Stimulated activated effector memory CD8-positive, alpha-beta T cell treated with anti-CD3 and anti-CD28 coated beads, Interleukin-12 subunit alpha, Interleukin-12 subunit beta, amount 100 ng/mL, for 72 hours (primary cell): Measurements from ENCODE around the gene AKT3.

Experiments
- ATAC-seq: fragments of 150-1000 bp; cut with Tn5 transposase; 2 replicates; pipeline ENCODE4 v1.10.0; 2021
- DNase-seq, 2 donors: peaks; one replicate each; pipeline ENCODE4 v3.0.0; 2021 to 2022; ENCODE audit warnings: low spot score in 2 of 2
- H3K27ac Mint-ChIP-seq: one replicate; pipeline ENCODE4 v1.8.0; 2022; ENCODE audit warnings: mild to moderate bottlenecking, mixed read lengths
- H3K36me3 Mint-ChIP-seq: one replicate; pipeline ENCODE4 v1.8.0; 2022; ENCODE audit warnings: mild to moderate bottlenecking, mixed read lengths
- H3K4me1 Mint-ChIP-seq: one replicate; pipeline ENCODE4 v1.8.0; 2022; ENCODE audit warnings: mixed read lengths
- H3K4me3 Mint-ChIP-seq: one replicate; pipeline ENCODE4 v1.8.0; 2022; ENCODE audit warnings: mild to moderate bottlenecking, mixed read lengths
- H3K9me3 Mint-ChIP-seq: one replicate; pipeline ENCODE4 v1.8.0; 2022; ENCODE audit warnings: mixed read lengths

The AKT3 gene

DNA sequence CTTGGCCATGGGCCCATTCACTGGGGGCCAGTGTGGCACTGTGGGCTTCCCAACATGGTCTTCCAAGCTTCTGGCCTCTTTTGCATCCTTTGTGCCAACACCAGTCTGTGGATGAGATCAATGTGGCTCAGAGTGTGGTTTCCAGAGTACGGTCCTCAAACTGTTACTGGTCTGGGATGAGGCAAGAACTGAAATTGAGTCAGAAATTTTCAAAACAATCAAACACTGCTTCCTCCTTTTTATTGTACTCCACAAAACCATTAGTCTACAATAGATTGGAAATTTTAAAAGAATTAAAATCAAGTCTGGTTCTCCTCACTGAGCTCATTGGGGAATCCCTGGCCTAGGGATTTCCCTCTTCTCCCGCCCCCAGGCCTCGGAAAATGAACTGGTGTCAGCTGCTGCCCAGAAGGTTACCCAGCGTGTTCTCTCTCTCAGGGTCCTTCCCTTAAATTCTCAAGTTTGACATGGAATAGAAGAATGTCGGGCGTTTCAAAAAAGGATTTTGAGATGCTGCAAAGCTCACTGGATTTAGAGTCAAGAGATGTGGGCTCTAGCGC is 372.2 kb downstream of the AKT3 start:
- no peaks in the 10 kb centered on the region for H3K36me3 Mint-ChIP-seq
- ATAC-seq (no peak), DNase-seq (no peak)
- H3K4me1 Mint-ChIP-seq: peaks cover 30% of the 10 kb centered on the region
- no peak overlapping the region for H3K4me3 Mint-ChIP-seq
- peaks cover 4% of the 10 kb centered on the region for H3K9me3 Mint-ChIP-seq
- no peak overlapping the region for H3K27ac Mint-ChIP-seq

- ATAC-seq: no peak
- Mint-ChIP-seq H3K9me3 (peaks cover 4% of the 10 kb centered on the region), H3K27ac (no peak overlapping the region), H3K4me1 (peaks cover 16% of the 10 kb centered on the region), H3K4me3 (no peak overlapping the region), H3K36me3 (no peaks in the 10 kb centered on the region)
- no peak for DNase-seq
These were observed 374.1 kb downstream of the AKT3 start for GRCh38 chr1:243475966-243476365.

DNA sequence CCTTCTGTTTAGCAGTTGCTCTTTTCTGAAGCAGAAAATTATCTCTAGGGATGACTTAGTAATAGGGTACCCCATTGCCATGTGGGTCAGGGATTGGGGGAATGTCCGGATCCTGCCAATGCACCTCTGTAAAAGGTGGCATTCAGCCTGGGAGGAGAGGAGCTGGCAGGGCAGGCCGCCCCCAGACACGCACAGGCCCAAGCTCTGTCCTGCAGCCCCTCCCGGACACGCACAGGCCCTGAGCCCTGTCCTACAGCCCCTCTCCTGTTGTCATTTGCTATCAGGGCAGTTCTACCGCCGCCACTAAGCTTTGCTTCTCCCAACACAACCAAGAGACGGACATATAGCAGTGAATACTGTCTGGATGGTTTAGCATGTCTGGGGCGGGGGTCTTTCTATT is 375.1 kb downstream of the AKT3 start:
- ATAC-seq (no peak), DNase-seq (no peak)
- peaks cover 10% of the 10 kb centered on the region for H3K4me1 Mint-ChIP-seq
- H3K36me3 Mint-ChIP-seq: peaks cover 6% of the 10 kb centered on the region
- H3K9me3 Mint-ChIP-seq: peaks cover 2% of the 10 kb centered on the region
- H3K27ac Mint-ChIP-seq: no peak overlapping the region
- H3K4me3 Mint-ChIP-seq: no peak overlapping the region

DNA sequence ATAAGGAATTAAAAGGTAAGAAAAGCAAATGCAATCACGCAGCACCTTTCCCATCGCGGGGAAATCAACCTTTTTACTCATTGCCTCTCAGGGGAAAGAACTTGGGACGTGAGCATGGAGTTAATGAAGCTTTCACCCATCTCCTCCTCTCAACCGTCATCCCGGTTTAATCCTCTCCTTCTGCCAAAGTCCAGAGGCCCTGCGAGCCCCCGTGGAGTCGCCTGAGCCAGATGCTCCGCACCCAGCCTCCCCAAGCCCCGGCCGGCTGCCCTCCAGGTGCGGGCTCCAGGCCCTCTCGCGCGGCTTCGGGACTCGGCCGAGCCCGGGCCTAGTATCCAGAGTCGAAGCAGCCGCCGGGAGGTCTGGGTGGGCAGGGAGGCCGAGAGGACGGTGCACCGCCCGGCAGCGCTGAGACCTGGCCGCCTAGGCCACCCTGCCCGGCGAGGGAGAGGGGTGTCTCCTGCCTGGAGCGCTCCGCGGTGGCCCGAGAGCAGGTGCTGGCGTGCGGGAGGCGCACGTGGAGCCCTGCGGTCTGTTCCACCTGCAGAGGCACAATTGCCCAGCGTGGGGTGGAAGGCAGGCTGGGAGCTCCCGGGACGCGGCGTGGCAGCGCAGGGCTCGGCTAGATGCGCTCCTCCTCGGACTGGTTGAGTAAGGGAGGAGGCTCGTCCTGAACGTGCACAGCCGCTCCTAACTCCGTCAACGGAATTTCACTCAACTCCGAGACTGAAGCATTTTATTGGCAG is 375.7 kb downstream of the AKT3 start:
- Mint-ChIP-seq H3K4me1 (peaks cover 7% of the 10 kb centered on the region), H3K36me3 (peaks cover 6% of the 10 kb centered on the region), H3K9me3 (no peaks in the 10 kb centered on the region), H3K4me3 (no peak overlapping the region), H3K27ac (no peak overlapping the region)
- ATAC-seq (no peak), DNase-seq (no peak)

GRCh38 chr1:243473227-243474135 is 376.6 kb downstream of the AKT3 start:
- H3K27ac Mint-ChIP-seq: no peak overlapping the region
- H3K4me3 Mint-ChIP-seq: peak overlapping the region; percentile 14
- no peaks in the 10 kb centered on the region for H3K9me3 Mint-ChIP-seq
- peaks cover 6% of the 10 kb centered on the region for H3K36me3 Mint-ChIP-seq
- ATAC-seq (no peak), DNase-seq (no peak)
- H3K4me1 Mint-ChIP-seq: peaks cover 7% of the 10 kb centered on the region

DNA sequence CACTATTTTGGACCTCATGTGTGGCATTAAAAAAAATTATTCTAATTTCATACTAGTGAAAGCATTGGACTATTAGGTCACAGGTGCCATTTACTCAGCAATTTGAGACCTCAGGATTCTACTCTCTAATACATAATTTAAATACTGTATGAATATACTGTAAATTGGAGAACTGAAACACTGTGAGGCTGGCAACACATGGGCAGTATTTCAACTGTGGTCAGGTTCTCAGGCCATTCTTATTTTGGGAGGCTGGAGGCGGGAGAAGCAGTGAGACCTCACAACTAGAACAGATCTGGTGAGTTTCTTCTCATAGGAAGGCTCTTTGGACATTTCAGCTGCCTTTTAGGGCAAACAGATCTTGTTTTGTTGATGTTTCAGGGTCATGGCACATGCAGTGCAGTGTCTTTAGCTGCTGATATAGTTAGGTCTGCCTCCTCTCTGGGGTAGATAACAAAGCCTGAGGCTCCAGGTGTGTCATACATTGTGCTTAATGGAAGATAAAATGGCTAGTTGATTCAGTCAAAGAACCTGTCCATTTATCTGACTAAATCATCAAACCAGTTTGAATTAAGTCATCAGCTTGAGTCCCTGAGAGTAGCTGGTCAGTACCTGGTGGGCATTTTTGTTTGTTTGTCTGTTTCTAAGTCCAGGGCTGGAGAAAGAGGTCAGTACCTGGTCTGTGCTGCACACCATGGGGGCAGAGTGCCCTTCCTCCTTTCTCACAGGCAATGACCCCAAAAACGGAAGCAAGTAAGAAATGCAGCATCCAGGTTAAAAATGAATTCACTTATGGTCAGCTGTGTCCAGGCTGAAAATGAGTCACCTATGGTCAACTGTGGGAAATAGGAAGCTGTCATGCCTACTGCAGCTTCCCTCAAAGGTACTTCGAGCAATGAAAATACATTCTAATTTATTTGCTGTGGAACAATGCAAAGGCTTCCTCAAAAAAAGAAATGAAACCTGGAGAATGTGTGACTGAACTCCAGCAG is 378.0 kb downstream of the AKT3 start:
- no peak overlapping the region for H3K4me3 Mint-ChIP-seq
- ATAC-seq: no peak
- no peak for DNase-seq
- no peaks in the 10 kb centered on the region for H3K9me3 Mint-ChIP-seq
- peaks cover 7% of the 10 kb centered on the region for H3K4me1 Mint-ChIP-seq
- peaks cover 6% of the 10 kb centered on the region for H3K36me3 Mint-ChIP-seq
- no peak overlapping the region for H3K27ac Mint-ChIP-seq

- Mint-ChIP-seq H3K4me1 (peaks cover 7% of the 10 kb centered on the region), H3K27ac (no peak overlapping the region), H3K36me3 (peaks cover 6% of the 10 kb centered on the region), H3K9me3 (no peaks in the 10 kb centered on the region), H3K4me3 (no peak overlapping the region)
- no peak for DNase-seq
- no peak for ATAC-seq
These were observed 378.9 kb downstream of the AKT3 start for GRCh38 chr1:243471026-243471685.

GRCh38 chr1:243470502-243470901 is 379.5 kb downstream of the AKT3 start:
- ATAC-seq: no peak
- no peak overlapping the region for H3K27ac Mint-ChIP-seq
- peaks cover 6% of the 10 kb centered on the region for H3K36me3 Mint-ChIP-seq
- no peak overlapping the region for H3K4me3 Mint-ChIP-seq
- H3K9me3 Mint-ChIP-seq: no peaks in the 10 kb centered on the region
- peaks cover 7% of the 10 kb centered on the region for H3K4me1 Mint-ChIP-seq
- no peak for DNase-seq

DNA sequence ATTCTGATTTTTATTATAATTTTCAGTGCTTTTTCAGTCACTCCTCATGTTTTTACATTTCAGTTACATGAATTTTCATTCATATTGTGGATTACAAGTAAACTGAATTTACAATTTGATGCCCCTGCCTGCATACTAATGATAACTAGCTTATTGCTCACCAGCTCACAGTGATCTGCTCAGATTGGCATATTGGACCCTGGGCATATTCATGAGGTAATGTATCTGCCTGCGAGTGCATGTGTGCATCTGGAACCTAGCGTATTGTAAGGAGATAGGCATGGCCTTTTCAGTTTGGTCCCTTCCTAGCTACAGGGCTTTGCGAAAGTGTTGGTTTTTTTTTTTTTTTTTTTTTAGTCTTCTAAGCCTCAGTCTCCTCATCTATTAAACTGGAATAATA is 380.5 kb downstream of the AKT3 start:
- no peaks in the 10 kb centered on the region for H3K9me3 Mint-ChIP-seq
- no peak overlapping the region for H3K27ac Mint-ChIP-seq
- H3K4me1 Mint-ChIP-seq: peaks cover 7% of the 10 kb centered on the region
- DNase-seq: no peak
- H3K4me3 Mint-ChIP-seq: no peak overlapping the region
- no peak for ATAC-seq
- H3K36me3 Mint-ChIP-seq: peaks cover 6% of the 10 kb centered on the region

DNA sequence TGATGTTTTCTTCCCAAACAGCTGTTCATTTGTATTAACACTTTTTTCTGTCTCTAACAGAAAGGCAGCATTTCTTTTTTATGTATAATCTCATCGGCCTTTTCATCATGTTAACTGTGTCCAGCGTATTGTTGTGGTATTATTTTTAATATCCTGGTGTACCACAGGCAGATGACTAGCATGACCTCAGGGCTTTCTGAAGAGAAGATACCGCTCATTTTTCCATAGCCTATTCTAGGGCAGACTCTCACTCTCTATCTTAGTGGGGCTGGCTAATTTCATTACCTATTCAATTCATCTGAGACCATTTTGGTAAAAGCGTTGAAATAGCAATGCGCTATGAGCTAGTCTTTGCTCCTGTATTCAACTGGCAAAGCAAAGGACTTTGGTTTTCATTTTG is 384.3 kb downstream of the AKT3 start:
- no peak overlapping the region for H3K27ac Mint-ChIP-seq
- H3K36me3 Mint-ChIP-seq: peaks cover 6% of the 10 kb centered on the region
- H3K4me3 Mint-ChIP-seq: no peak overlapping the region

GRCh38 chr1:243465081-243465480 is 385.0 kb downstream of the AKT3 start:
- H3K4me3 Mint-ChIP-seq: no peak overlapping the region
- H3K9me3 Mint-ChIP-seq: no peaks in the 10 kb centered on the region
- H3K27ac Mint-ChIP-seq: no peak overlapping the region
- no peaks in the 10 kb centered on the region for H3K4me1 Mint-ChIP-seq
- H3K36me3 Mint-ChIP-seq: peaks cover under 1% of the 10 kb centered on the region
- DNase-seq: no peak
- no peak for ATAC-seq

More for the DNA sequence above, 384.3 kb downstream of the AKT3 start:
- Mint-ChIP-seq H3K9me3 (no peaks in the 10 kb centered on the region), H3K4me1 (no peaks in the 10 kb centered on the region)
- ATAC-seq: peak; percentile 75
- DNase-seq: no peak

- no peaks in the 10 kb centered on the region for H3K4me1 Mint-ChIP-seq
- H3K9me3 Mint-ChIP-seq: no peaks in the 10 kb centered on the region
- DNase-seq (no peak), ATAC-seq (no peak)
- H3K4me3 Mint-ChIP-seq: no peak overlapping the region
- H3K36me3 Mint-ChIP-seq: no peaks in the 10 kb centered on the region
- no peak overlapping the region for H3K27ac Mint-ChIP-seq
These were observed 386.9 kb downstream of the AKT3 start for GRCh38 chr1:243462929-243463697.

DNA sequence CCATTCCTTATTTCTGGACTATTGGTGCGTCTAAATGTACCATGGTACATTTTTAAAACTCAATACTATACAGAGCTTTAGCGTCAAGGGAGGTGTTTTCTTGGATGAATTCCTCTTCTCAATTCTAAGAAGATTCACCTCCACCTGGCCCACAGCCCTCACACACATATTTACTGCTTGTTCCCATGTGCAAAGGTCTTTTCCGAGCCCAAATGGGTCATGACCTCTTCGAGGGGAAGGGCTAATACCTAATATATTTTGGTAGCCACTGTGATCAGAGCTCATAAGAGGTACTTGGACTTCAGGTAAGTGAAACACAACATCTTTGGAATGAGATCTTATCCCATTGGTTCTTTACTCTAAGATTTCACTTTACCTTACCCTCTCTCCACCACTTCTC is 388.3 kb downstream of the AKT3 start:
- Mint-ChIP-seq H3K9me3 (no peaks in the 10 kb centered on the region), H3K36me3 (no peaks in the 10 kb centered on the region), H3K27ac (no peak overlapping the region), H3K4me1 (no peaks in the 10 kb centered on the region), H3K4me3 (no peak overlapping the region)
- no peak for ATAC-seq
- DNase-seq: no peak

GRCh38 chr1:243459059-243459458 is 391.0 kb downstream of the AKT3 start:
- no peak overlapping the region for H3K27ac Mint-ChIP-seq
- DNase-seq: no peak
- no peak overlapping the region for H3K4me3 Mint-ChIP-seq
- H3K9me3 Mint-ChIP-seq: no peaks in the 10 kb centered on the region
- no peaks in the 10 kb centered on the region for H3K4me1 Mint-ChIP-seq
- no peak for ATAC-seq
- no peaks in the 10 kb centered on the region for H3K36me3 Mint-ChIP-seq
